CD4-positive, alpha-beta T cell (primary cell): ENCODE results near the gene HECTD4. TPM values are rescaled to one million over a fixed set of nuclear protein-coding genes. Genes with fewer than 3 reads are reported as not detected.

Experiments
- ATAC-seq: fragments of 200-7000 bp; cut with Tn5 transposase; one replicate; pipeline ENCODE4 v1.10.0; 2022; ENCODE audit warnings: mild to moderate bottlenecking; ENCODE audit not compliant: poor library complexity
- CTCF ChIA-PET: fragments of 350-600 bp; sonication (Branson Sonifier 250); formaldehyde crosslinking; loops from one replicate; lab custom pipeline; 2021; ENCODE audit warnings: antibody characterized with exemption, inconsistent platforms; lab: Charles Lee
- POLR2A ChIA-PET: fragments of 350-600 bp; sonication (Branson Sonifier 250); formaldehyde crosslinking; loops from one replicate; lab custom pipeline; 2021; ENCODE audit warnings: antibody characterized with exemption, inconsistent platforms; lab: Charles Lee
- DNase-seq, 14 experiments: peaks; one replicate each; pipeline ENCODE4 v3.0.0-alpha.2; 2013 to 2020; ENCODE audit warnings: mixed read lengths in 2 of 14
- H3K27ac ChIP-seq, 2 donors: one replicate each; pipeline versions ENCODE4 v1.5.1 to v1.7.0; 2013; ENCODE audit warnings: low read length in 2 of 2, low read depth in 1 of 2, mild to moderate bottlenecking in 1 of 2
- H3K27me3 ChIP-seq, 2 experiments: 1 replicate in 1 of 2; 2 replicates in 1 of 2; pipeline versions ENCODE4 v1.6.1 to v1.7.0; 2013; ENCODE audit warnings: low read length in 2 of 2, control low read depth in 1 of 2, mild to moderate bottlenecking in 1 of 2, moderate library complexity in 1 of 2; ENCODE audit not compliant: insufficient read depth in 2 of 2, control insufficient read depth in 1 of 2
- H3K36me3 ChIP-seq: one replicate; pipeline ENCODE4 v1.6.1; 2013; ENCODE audit warnings: low read length, control low read depth; ENCODE audit not compliant: insufficient read depth
- H3K4me1 ChIP-seq: one replicate; pipeline ENCODE4 v1.6.1; 2013; ENCODE audit warnings: low read length, control low read depth; ENCODE audit not compliant: insufficient read depth
- H3K4me3 ChIP-seq: one replicate; pipeline ENCODE4 v1.5.1; 2013; ENCODE audit warnings: mild to moderate bottlenecking, low read length, moderate library complexity
- H3K9me3 ChIP-seq, 2 experiments: 1 replicate in 1 of 2; 2 replicates in 1 of 2; pipeline versions ENCODE4 v1.6.1 to v1.7.0; 2013; ENCODE audit warnings: low read length in 2 of 2, mild to moderate bottlenecking in 2 of 2, control low read depth in 1 of 2, moderate library complexity in 1 of 2; ENCODE audit not compliant: control insufficient read depth in 1 of 2, insufficient read depth in 1 of 2
- H3K27ac Mint-ChIP-seq: one replicate; pipeline ENCODE4 v1.8.0; 2020; ENCODE audit warnings: mixed read lengths
- H3K27me3 Mint-ChIP-seq: one replicate; pipeline ENCODE4 v1.8.0; 2021; ENCODE audit warnings: mixed read lengths
- H3K36me3 Mint-ChIP-seq: one replicate; pipeline ENCODE4 v1.8.0; 2021; ENCODE audit warnings: low read depth, mixed read lengths
- H3K4me1 Mint-ChIP-seq: one replicate; pipeline ENCODE4 v1.8.0; 2021; ENCODE audit warnings: low read depth, mixed read lengths
- H3K4me3 Mint-ChIP-seq: one replicate; pipeline ENCODE4 v1.8.0; 2020; ENCODE audit warnings: mild to moderate bottlenecking, mixed read lengths
- H3K9me3 Mint-ChIP-seq: one replicate; pipeline ENCODE4 v1.8.0; 2020; ENCODE audit warnings: mixed read lengths
- CTCF ChIP-seq: fragments of 200-600 bp; IDR thresholded peaks from one replicate; pipeline ENCODE4 v1.8.0; 2022; ENCODE audit warnings: antibody characterized with exemption, mild to moderate bottlenecking
- intact Hi-C, 2 experiments: fragments of 100-400 bp; cut with DNase I in 1 of 2; cut with micrococcal nuclease in 1 of 2; formaldehyde crosslinking; loops; one replicate each; pipeline versions ENCODE4 v1.15.1 to v1.9.0; 2023 to 2025; cut with DNase I, micrococcal nuclease
- total RNA-seq, 174 experiments: library from RNA in 2 of 174; stranded (reverse) in 2 of 174; gene quantifications; one replicate each; pipeline ENCODE4 v1.2.3 and lab custom pipeline; 2021 to 2026

Gene HECTD4
- total RNA-seq, 2 experiments from 2014 or later = 40.2 to 43.3 TPM

- no peak overlapping the region for H3K27ac ChIP-seq
- Mint-ChIP-seq H3K27ac (no peak overlapping the region), H3K9me3 (no peaks in the 10 kb centered on the region), H3K36me3 (no peaks in the 10 kb centered on the region), H3K4me3 (no peak overlapping the region), H3K27me3 (no peaks in the 10 kb centered on the region), H3K4me1 (peaks cover 40% of the 10 kb centered on the region)
- DNase-seq (no peak), ATAC-seq (no peak)
- TF ChIP-seq CTCF = no peak
- H3K9me3 ChIP-seq = no peaks in the 10 kb centered on the region
- H3K36me3 ChIP-seq = no peaks in the 10 kb centered on the region
- H3K27me3 ChIP-seq = no peaks in the 10 kb centered on the region
- CTCF ChIA-PET = interaction anchor here (1.5 kb wide), 1 partner anchor 33 kb away, joined by 3 read pairs; no protein-coding TSS in a partner anchor
- intact Hi-C loops = no loop called here
- POLR2A ChIA-PET = no interaction called here
- no peaks in the 10 kb centered on the region for H3K4me1 ChIP-seq
- H3K4me3 ChIP-seq = no peak overlapping the region
These were observed 27.8 kb downstream of the HECTD4 start for GRCh38 chr12:112354399-112354798.

GRCh38 chr12:112353393-112353792 is 28.8 kb downstream of the HECTD4 start:
- Mint-ChIP-seq H3K27ac (no peak overlapping the region), H3K4me1 (peaks cover 41% of the 10 kb centered on the region), H3K4me3 (no peak overlapping the region), H3K27me3 (no peaks in the 10 kb centered on the region), H3K9me3 (no peaks in the 10 kb centered on the region), H3K36me3 (no peaks in the 10 kb centered on the region)
- no peak for TF ChIP-seq CTCF
- Histone ChIP-seq H3K27me3 (no peaks in the 10 kb centered on the region), H3K4me3 (no peak overlapping the region), H3K36me3 (no peaks in the 10 kb centered on the region), H3K27ac (no peak overlapping the region), H3K4me1 (no peaks in the 10 kb centered on the region), H3K9me3 (no peaks in the 10 kb centered on the region)
- ATAC-seq = no peak
- CTCF ChIA-PET = interaction anchor here (1.5 kb wide), 1 partner anchor 34 kb away, joined by 3 read pairs; no protein-coding TSS in a partner anchor
- intact Hi-C loops = no loop called here
- DNase-seq = no peak
- POLR2A ChIA-PET = no interaction called here

- Histone ChIP-seq H3K36me3 (no peaks in the 10 kb centered on the region), H3K27ac (no peak overlapping the region), H3K4me1 (no peaks in the 10 kb centered on the region), H3K9me3 (no peaks in the 10 kb centered on the region), H3K27me3 (no peaks in the 10 kb centered on the region), H3K4me3 (no peak overlapping the region)
- no peaks in the 10 kb centered on the region for H3K27me3 Mint-ChIP-seq
- no peak overlapping the region for H3K27ac Mint-ChIP-seq
- no peaks in the 10 kb centered on the region for H3K9me3 Mint-ChIP-seq
- H3K4me3 Mint-ChIP-seq = no peak overlapping the region
- TF ChIP-seq CTCF = no peak
- ChIA-PET POLR2A (no interaction called here), CTCF (interaction anchor here (1.5 kb wide), 1 partner anchor 34 kb away, joined by 3 read pairs; no protein-coding TSS in a partner anchor)
- no peaks in the 10 kb centered on the region for H3K36me3 Mint-ChIP-seq
- intact Hi-C loops = no loop called here
- ATAC-seq (no peak), DNase-seq (no peak)
- H3K4me1 Mint-ChIP-seq = peaks cover 41% of the 10 kb centered on the region
These were observed 29.3 kb downstream of the HECTD4 start for GRCh38 chr12:112352921-112353320.
